A673 (cell line): ENCODE data around the gene XRCC3. TPM values are rescaled to one million over a fixed set of nuclear protein-coding genes. Genes with fewer than 3 reads are reported as not detected.

Experiments used
- BruUV-seq: library from RNA; stranded (reverse); fragments of 400-500 nt; replicated peaks from 2 replicates; lab custom pipeline; 2021; lab: Mats Ljungman, UMichigan
- CTCF ChIA-PET: fragments of 300-600 bp; sonication (Branson Sonifier 250); formaldehyde crosslinking; loops from one replicate; lab custom pipeline; 2022; ENCODE audit warnings: antibody characterized with exemption; lab: Charles Lee
- POLR2A ChIA-PET: fragments of 300-600 bp; sonication (Branson Sonifier 250); formaldehyde crosslinking; loops from one replicate; lab custom pipeline; 2022; ENCODE audit warnings: antibody characterized with exemption; ENCODE audit not compliant: low non-redundant PET; lab: Charles Lee
- DNase-seq: peaks from one replicate; pipeline ENCODE4 v3.0.0-alpha.2; 2015; ENCODE audit warnings: low spot score
- H3K27ac ChIP-seq: fragments of 200-600 bp; sonication (generic); 2 replicates; pipeline ENCODE4 v1.5.1; 2016; ENCODE audit warnings: mixed run types, low read depth, mild to moderate bottlenecking, mixed read lengths, antibody characterized with exemption, low read length; ENCODE audit not compliant: poor library complexity, severe bottlenecking
- H3K27me3 ChIP-seq: fragments of 200-600 bp; sonication (generic); replicated peaks from 2 replicates; pipeline ENCODE4 v1.6.1; 2017; ENCODE audit warnings: mixed run types, low read depth, mild to moderate bottlenecking, mixed read lengths, antibody characterized with exemption, low read length; ENCODE audit not compliant: insufficient read depth, poor library complexity
- H3K36me3 ChIP-seq: fragments of 200-600 bp; sonication (generic); 2 replicates; pipeline ENCODE4 v1.6.1; 2016; ENCODE audit warnings: mixed run types, mild to moderate bottlenecking, mixed read lengths, antibody characterized with exemption, low read length; ENCODE audit not compliant: insufficient read depth, poor library complexity, severe bottlenecking
- H3K4me1 ChIP-seq: fragments of 200-600 bp; sonication (generic); 2 replicates; pipeline ENCODE4 v1.6.1; 2017; ENCODE audit warnings: mixed run types, mild to moderate bottlenecking, mixed read lengths, antibody characterized with exemption, low read length; ENCODE audit not compliant: insufficient read depth, poor library complexity, severe bottlenecking
- H3K4me3 ChIP-seq: fragments of 200-600 bp; sonication (generic); 2 replicates; pipeline ENCODE4 v1.5.1; 2016; ENCODE audit warnings: low read depth, mixed run types, mild to moderate bottlenecking, mixed read lengths, low read length; ENCODE audit not compliant: poor library complexity, severe bottlenecking
- H3K9me3 ChIP-seq: fragments of 200-600 bp; sonication (generic); 2 replicates; pipeline ENCODE4 v1.6.1; 2016; ENCODE audit warnings: mixed run types, low read depth, mild to moderate bottlenecking, mixed read lengths, antibody characterized with exemption, low read length; ENCODE audit not compliant: poor library complexity, severe bottlenecking
- CTCF ChIP-seq: fragments of 300-800, 200-600 bp; sonication (generic); conservative IDR thresholded peaks from 2 replicates; pipeline ENCODE4 v1.5.1; 2017; ENCODE audit warnings: low read depth, mild to moderate bottlenecking, antibody characterized with exemption, low read length, moderate library complexity, mixed read lengths
- EZH2 ChIP-seq: fragments of 200-600 bp; sonication (generic); IDR thresholded peaks from 2 replicates; pipeline ENCODE4 v1.6.1; 2017; ENCODE audit warnings: borderline replicate concordance, low read depth, mild to moderate bottlenecking, mixed read lengths, antibody characterized with exemption, low read length; ENCODE audit not compliant: poor library complexity, severe bottlenecking
- intact Hi-C: fragments of 100-400 bp; cut with micrococcal nuclease; formaldehyde crosslinking; loops from one replicate; pipeline ENCODE4 v1.10.0; 2022; ENCODE audit not compliant: unreplicated experiment
- total RNA-seq: library from RNA; stranded (reverse); gene quantifications from 2 replicates; pipeline ENCODE4 v1.2.3, GENCODE V29; 2021

The XRCC3 gene
- total RNA-seq, 1 experiment from 2014 or later = 91.8 TPM

GRCh38 chr14:103737432-103738045 is 22.3 kb upstream of the XRCC3 start:
- no TSS peak for BruUV-seq
- ChIA-PET CTCF (no interaction called here), POLR2A (no interaction called here)
- H3K27me3 ChIP-seq = no peaks in the 10 kb centered on the region
- no peak for TF ChIP-seq CTCF
- peaks cover 15% of the 10 kb centered on the region for H3K36me3 ChIP-seq
- no peak overlapping the region for H3K27ac ChIP-seq
- no peak overlapping the region for H3K4me3 ChIP-seq
- DNase-seq = no peak
- no peaks in the 10 kb centered on the region for H3K9me3 ChIP-seq
- H3K4me1 ChIP-seq = no peaks in the 10 kb centered on the region
- intact Hi-C loops = no loop called here

- ChIA-PET POLR2A (no interaction called here), CTCF (no interaction called here)
- Histone ChIP-seq H3K4me3 (no peak overlapping the region), H3K36me3 (peaks cover 16% of the 10 kb centered on the region), H3K27me3 (no peaks in the 10 kb centered on the region), H3K9me3 (no peaks in the 10 kb centered on the region), H3K27ac (no peak overlapping the region), H3K4me1 (no peaks in the 10 kb centered on the region)
- intact Hi-C loops = no loop called here
- BruUV-seq = no TSS peak
- DNase-seq = no peak
- TF ChIP-seq CTCF = no peak
- no peak for TF ChIP-seq EZH2
Observed at GRCh38 chr14:103736546-103737431, 21.5 kb upstream of the XRCC3 start.

- POLR2A ChIA-PET = no interaction called here
Observed at GRCh38 chr14:103735815-103736545, 20.7 kb upstream of the XRCC3 start.

More at GRCh38 chr14:103735815-103736545, 20.7 kb upstream of the XRCC3 start:
- Histone ChIP-seq H3K4me1 (no peaks in the 10 kb centered on the region), H3K27me3 (no peaks in the 10 kb centered on the region), H3K27ac (no peak overlapping the region), H3K36me3 (peaks cover 16% of the 10 kb centered on the region), H3K4me3 (no peak overlapping the region), H3K9me3 (no peaks in the 10 kb centered on the region)
- no TSS peak for BruUV-seq
- DNase-seq = no peak
- CTCF ChIA-PET = interaction anchor here (0.6 kb wide), 1 partner anchor 100 kb away, joined by 5 read pairs; no protein-coding TSS in a partner anchor
- intact Hi-C loops = no loop called here
- TF ChIP-seq CTCF = no peak
- no peak for TF ChIP-seq EZH2
